Activated T-cell treated with anti-CD3 and anti-CD28 coated beads for 48 hours (primary cell): ENCODE measurements around the gene CPNE5.

Source experiments
- DNase-seq: peaks from one replicate; pipeline ENCODE4 v3.0.0-alpha.2; 2020; ENCODE audit warnings: low read depth

Gene CPNE5

DNA sequence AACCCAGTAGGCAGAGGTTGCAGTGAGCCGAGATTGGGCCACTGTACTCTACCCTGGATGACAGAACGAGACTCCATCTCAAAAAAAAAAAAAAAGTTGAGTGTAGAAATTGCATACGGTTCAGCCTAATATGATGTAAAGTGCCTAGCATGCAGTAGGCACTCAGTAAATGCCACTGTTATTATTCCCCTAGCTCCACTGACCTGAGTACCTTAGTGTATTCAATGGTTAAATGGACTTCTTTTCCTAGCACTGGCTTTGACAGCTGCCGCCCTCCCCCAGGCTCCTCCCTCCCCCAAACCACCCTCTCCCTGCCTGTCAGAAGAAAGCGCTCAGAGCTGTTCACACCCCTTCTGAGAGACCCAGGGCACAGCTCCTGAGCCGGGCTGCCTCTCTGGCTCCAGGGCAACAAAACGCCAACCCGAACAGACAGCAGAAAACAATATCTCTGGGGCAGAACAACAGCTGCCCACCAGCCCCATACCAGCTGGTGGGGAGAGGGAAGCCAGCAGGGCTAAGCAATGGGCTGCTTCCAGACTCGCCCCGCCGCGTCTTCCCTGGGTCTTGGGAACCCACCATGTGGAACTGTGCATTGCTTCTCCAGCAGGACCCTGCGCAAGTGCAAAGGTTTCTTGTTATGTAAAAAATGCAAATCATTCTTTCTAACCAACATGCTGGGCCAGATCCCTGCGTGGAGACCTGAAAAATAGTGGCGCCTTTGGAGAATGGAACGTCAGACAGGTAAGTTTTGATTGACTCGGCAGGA is 4.5 kb downstream of the CPNE5 start:
- no peak for DNase-seq

GRCh38 chr6:36833182-36833789 is 6.0 kb downstream of the CPNE5 start:
- no peak for DNase-seq

DNA sequence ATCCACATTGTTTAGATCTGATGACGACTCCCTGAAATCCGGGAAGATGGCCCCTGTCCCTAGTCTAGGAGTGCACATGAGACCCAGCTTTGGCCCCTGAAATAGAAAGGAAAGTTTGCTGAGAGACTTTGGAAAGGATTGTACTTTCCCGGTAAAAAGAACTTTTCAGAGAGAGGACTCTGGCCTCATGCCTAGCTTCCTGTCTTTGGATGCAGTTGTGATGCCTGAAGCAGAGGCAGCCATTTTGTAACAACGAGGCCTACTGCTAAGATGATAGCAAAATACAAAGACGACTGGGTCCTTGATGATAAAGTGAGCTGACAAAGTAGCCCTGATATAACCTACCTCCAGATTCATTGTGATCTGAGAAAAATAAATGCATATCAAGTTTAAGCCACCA is 6.9 kb downstream of the CPNE5 start:
- no peak for DNase-seq

GRCh38 chr6:36830577-36830976 is 8.7 kb downstream of the CPNE5 start:
- no peak for DNase-seq

DNA sequence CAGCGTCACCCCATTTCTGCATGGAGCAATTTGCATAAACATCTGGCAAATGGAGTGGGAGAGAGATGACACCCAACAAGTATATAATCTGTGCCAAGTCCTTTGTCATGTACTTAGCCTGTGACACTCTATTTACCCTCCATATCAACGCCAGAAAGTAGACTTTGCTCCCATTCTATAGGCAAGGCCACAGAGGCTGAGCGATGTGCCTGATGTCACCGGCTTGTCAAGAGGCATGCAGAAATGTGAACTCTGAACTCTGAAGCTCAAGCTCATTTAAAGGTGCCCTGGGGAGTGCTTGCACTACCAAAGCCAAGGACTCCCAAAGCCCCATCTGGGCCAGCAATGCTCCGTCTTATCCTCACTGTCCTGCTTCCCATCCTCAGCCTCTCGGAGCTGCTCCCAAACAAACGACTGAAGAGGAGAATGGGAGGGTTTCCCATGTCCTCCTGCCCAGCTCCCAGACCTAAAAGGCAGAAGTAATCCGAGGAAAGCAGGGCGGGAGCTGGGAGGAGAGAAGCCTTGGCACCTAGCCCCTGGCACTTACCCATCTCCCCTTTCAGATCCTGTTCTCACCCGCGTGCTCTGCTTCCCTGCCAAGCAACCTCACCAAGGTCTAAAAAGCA is 9.2 kb downstream of the CPNE5 start:
- no peak for DNase-seq

- DNase-seq: no peak
Measured at GRCh38 chr6:36827261-36828079, 11.8 kb downstream of the CPNE5 start.

GRCh38 chr6:36826520-36827227 is 12.6 kb downstream of the CPNE5 start:
- DNase-seq: no peak

GRCh38 chr6:36825994-36826393 is 13.2 kb downstream of the CPNE5 start:
- DNase-seq: no peak

- no peak for DNase-seq
Measured at GRCh38 chr6:36825452-36825851, 13.8 kb downstream of the CPNE5 start.

DNA sequence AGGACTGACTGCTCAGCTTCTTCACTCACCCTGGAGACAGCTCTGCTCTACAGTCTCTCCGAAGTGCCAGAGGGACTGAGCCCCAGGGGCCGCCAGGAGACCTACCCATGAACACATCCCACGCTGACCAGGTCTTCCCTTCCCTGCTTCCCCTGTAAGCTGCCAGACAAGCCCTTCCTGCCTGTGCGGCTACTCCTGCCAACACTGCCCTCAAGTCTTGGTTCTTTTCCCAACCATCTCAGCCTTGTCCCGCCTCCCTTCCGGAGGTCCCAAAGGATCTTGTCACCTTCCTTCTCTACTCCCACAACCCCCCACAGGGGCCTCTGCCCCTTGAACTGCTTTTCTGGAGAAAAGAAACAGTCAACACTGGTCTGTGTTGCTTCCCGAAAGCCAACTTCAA is 15.0 kb downstream of the CPNE5 start:
- no peak for DNase-seq

DNA sequence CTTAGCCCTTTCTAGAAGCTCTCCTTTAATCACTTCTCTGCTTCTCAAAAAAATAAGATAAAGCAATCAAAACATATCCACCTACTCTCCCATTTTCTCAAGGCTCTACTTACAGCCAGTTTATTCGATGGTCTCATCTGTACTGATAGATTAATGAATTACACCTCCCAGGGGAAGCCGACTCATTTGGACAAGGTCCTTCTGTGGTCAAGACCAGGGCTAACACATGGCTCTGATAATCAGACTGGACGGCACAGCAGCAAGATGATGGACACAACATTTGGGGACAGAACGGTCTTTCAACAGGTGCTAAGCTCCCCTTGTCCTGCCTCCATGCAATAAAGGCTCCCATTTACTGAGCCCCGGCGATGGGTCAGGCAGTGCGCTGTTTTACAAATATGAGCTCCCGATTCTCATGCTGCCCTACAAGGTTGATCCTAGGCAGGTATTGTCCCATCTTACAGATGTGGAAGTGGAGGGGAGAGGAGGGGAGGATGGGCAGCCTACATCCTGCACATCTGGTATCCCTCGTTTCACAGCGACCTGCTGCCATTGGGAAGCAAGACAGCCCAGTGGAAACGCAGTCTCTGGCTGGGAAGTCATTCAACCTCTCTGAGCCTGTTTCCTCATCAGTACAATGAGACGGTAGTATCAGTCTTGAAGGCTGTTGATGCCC is 15.7 kb downstream of the CPNE5 start:
- no peak for DNase-seq

DNA sequence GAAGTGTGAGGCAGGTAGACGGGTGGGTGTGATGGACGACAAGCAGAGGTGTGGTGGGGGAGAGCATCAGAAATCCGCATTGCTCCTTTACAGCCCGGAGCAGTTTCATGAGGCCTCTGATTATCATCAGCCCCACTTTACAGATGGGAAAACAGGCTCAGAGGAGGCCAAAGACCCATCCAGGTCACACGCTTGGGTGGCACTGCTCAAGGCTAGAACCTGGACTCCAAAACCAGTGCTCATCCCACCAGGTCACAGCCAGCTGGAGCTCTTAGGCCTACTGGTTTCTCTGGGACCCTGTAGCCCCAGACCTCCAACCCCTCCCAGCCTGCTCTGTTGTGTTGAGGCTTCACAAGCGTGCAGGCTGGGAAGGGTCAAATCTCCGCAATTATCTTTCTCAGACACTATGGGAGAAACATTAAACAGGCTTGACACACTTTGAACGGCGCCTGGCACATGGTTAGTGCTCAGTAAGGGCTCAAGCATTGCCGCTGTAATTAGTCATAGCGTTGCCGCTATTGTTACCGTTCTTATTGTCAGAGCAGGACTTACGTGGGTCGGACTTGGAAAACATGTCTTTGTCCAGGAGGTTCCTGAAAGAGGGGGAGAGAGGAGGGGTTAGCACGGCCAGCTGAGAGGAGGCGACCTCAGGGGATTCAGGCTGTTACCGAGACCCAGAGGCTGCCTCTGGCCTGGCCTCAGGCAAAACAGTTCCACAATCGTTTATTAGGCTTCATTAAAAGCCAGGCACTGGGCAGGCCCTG is 16.6 kb downstream of the CPNE5 start:
- DNase-seq: no peak

DNA sequence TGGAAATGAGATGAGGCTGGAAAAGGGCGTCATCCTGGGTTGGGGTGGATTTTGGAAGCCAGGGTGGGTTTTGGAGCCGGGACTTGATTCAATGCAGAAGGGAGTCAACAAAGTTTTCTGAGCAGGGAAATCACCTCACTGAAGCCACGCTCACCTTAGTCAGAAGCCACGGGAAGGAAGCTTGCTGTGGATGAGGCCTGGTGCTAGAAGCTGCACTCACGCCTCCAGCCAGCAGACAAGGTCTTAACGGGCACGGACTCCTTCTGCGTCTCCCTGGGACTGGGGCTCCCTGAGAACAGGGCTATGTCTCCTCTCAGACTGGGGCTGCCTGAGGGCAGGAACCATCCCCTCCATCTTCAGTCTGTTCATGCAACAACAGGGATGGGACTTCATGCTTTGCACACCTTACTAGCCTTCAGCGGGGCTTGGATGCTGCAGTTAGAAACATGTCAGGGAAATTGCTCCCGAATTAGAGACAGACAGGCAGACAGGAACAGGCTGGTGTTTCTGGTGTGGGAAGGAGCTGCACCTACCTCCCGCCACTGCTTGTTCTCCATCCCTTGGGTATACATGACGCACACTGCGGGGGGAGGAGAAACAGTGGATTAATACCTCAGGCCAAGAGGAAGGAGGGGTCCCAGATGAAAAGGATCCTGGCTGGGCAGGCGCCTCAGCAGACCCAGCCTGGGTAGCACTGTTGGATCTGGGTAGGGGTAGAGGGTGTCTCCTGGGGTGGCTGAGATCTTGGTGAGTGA is 17.5 kb downstream of the CPNE5 start:
- DNase-seq: no peak

DNA sequence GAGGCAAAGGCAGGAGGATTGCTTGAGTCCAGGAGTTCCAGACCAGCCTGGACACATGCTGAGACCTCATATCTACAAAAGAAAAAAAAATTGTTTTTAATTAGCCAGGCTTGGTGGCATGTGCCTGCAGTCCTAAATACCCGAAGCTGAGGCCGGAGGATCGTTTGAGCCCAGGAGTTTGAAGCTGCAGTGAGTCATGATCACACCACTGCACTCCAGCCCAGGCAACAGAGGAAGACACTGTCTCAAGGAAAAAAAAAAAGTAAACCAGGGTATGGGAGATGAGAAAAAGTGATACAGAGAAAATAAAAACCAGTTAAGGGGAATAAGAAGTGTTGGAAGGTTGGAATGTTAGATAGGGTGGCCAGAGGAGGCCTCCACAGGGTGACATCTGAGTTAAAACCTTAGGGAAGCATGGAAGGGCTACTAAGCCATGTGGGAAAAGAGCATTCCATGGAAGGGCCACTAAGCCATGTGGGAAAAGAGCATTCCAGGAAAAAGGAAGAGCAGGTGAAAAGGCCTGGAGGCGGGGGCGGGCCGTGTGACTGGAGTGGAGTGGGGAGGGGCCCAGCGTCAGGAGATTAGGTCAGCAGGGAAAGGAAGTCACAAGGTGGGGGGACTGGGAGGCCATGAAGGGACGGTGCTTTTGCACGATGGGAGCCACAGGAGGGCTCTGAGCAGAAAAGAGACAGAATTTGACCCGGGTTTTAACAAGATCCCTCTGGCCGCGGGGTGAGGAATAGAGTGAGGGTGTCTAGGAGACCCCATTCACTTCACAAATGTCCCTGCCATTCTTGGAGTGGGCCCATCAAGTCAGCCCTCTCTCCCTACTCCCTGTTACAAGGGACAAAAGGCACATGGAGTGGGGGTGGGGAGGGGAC is 18.3 kb downstream of the CPNE5 start:
- DNase-seq: no peak

DNA sequence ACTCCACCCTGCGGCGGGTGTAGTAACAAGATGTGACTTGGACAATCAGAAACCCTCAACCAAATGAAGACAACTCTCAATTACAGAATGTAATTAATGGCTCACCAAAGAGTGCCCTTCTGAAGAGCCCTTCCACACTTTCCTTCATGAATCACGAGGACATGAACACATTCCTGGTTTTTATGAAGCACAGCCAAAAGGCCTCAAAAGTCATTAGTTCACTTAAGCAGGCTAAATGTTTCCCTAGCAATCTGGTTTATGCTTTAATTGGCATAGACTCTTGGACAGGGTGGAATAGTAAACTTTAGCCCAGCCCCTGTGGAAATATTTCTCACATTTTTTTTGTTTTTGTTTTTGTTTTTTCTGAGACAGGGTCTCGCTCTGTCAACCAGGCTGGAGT is 20.5 kb downstream of the CPNE5 start:
- DNase-seq: no peak

- DNase-seq: no peak
Measured at GRCh38 chr6:36817847-36818246, 21.4 kb downstream of the CPNE5 start.

DNA sequence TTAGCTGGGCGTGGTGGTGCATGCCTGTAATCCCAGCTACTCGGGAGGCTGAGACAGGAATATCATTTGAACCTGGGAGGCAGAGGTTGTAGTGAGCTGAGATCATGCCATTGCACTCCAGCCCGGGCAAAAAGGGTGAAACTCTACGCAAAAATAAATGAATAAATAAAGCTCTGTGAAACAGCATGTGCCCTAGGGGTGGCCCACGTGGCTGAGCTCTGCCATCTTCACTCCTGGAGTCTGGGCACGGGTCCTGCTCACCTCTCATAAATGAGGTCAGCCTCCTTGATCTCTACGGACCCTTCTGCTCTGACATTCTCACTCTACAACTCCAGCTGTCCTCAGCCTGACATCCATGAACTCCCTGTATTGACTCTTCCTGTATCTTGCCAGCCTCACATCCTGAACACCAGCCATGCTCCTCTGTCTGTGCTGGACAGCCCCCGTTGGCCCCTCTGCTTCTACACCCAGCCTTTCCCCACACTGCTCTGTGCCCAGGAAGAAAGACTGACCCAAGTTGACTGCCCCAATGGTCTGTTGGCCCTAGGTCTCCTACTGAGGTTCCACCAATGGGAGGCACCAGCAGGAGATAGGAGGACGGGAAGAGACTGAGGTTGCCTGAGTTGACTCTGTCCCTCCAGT is 21.9 kb downstream of the CPNE5 start:
- DNase-seq: no peak

- no peak for DNase-seq
Measured at GRCh38 chr6:36815962-36816735, 23.1 kb downstream of the CPNE5 start.
